Subcutaneous adipose tissue (tissue), 4 donors: ENCODE measurements around the gene SEH1L. TPM values are rescaled to one million over a fixed set of nuclear protein-coding genes. Genes with fewer than 3 reads are reported as not detected.

ENCODE experiments used
- total RNA-seq, 4 donors: library from RNA; depleted of rRNA; stranded (reverse); fragments of >200 nt; gene quantifications; one replicate each; pipeline ENCODE4 v1.1.0, GENCODE V29; 2016
- TF ChIP-seq, protein P1 (sequence below): fragments of 450-650 bp; IDR thresholded peaks from one replicate; pipeline ENCODE4 v1.5.1; 2016; ENCODE audit warnings: low read depth, mild to moderate bottlenecking, control low read depth, antibody characterized with exemption, moderate library complexity

Gene SEH1L
- total RNA-seq, 4 donors from 2014 or later, result 20.3 to 42.7 (median 27.8) TPM

DNA sequence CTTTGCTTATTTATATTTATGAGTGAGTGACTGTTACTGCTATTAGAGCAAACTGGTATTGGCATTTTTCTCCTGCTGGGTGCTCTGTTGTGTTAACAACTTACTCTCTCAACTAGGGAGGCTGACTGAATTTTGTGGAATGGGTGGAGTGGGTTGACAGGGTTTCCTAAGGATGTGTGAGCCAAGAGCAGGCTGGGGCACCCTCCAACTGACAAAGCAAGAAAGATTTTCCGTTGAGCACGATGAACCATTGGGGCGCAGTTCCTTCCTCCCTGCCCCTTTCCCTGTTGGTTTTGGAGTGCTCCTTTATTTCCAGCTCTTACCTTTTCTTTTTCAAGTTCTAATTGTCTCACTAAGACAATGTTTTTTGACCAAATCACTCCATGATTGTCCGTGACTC, 20.3 kb downstream of the SEH1L start:
- TF ChIP-seq, protein P1, sequence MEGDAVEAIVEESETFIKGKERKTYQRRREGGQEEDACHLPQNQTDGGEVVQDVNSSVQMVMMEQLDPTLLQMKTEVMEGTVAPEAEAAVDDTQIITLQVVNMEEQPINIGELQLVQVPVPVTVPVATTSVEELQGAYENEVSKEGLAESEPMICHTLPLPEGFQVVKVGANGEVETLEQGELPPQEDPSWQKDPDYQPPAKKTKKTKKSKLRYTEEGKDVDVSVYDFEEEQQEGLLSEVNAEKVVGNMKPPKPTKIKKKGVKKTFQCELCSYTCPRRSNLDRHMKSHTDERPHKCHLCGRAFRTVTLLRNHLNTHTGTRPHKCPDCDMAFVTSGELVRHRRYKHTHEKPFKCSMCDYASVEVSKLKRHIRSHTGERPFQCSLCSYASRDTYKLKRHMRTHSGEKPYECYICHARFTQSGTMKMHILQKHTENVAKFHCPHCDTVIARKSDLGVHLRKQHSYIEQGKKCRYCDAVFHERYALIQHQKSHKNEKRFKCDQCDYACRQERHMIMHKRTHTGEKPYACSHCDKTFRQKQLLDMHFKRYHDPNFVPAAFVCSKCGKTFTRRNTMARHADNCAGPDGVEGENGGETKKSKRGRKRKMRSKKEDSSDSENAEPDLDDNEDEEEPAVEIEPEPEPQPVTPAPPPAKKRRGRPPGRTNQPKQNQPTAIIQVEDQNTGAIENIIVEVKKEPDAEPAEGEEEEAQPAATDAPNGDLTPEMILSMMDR, result no peak

DNA sequence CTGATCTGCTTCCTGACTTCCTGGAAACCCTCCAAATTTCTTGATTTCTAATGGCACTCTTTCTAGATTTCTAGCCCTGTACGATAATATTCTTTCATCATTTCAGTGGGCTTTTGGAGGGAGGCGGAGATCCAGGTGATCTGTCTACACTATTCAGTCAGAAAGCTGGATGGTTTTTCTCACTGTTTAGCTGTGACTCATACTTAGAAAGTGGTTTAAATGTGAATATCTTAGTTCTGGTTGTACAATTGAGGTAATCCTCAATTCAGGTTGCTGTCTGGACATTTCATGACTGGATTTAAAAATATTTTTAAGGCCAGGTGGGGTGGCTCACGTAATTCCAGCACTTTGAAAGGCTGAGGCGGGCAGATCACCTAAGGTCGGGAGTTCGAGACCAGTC, 20.8 kb downstream of the SEH1L start:
- TF ChIP-seq, protein P1, result no peak

GRCh38 chr18:12973562-12974213, 25.9 kb downstream of the SEH1L start:
- TF ChIP-seq, protein P1, result no peak

GRCh38 chr18:12975488-12975887, 27.7 kb downstream of the SEH1L start:
- TF ChIP-seq, protein P1, result no peak

DNA sequence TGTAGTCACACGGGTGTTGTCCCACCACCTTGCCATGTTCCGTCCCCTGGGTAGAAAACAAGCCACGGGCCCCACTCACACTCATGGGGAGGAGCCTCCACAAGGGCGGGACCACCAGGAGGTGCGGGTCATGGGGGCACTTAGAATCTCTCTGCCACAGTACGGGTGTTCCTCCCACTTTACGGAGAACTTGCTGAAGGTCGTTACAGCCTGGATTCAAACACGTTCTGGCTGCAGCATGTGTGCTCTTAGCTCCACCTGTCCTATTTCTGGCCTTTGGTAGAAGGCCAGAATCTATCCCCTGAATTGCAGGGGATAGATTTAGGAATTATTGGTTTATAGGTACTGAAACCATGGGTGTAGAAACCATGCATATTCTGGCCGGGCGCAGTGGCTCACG, 28.5 kb downstream of the SEH1L start:
- TF ChIP-seq, protein P1, result no peak

DNA sequence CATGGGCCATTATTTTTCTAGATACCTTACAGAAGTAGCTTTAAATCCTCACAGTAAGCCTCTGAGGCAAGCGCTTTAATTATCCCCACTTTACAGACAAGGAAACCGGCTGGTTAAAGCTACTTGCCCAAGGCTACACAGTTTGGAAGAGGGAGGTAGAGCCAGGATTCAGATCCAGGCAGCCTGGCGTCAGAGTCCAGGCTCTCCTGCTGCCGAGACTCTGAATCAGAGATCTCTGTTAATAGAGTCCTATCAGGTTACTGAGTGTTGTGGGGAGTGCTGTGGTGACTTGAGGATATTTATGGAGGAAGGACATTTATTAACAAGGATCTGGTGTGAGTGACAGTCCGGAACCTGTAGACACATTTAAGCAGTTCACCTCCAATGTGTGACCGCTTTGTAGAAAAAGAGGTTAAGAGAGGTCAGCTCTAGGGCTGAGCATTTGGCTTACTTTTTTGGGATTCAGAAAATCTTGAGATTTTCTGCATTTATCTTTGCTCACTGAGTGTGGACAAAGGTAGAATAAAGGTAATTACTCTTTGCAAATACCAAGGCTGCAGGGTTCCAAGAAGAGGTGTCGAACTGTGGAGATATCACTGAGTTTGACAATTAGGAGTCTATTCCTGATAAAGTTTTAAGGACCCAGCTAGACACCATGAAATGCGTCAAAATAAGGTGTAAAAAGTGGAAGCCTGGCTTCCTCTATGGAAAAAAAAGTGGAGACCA, 41.7 kb downstream of the SEH1L start:
- TF ChIP-seq, protein P1, result no peak

DNA sequence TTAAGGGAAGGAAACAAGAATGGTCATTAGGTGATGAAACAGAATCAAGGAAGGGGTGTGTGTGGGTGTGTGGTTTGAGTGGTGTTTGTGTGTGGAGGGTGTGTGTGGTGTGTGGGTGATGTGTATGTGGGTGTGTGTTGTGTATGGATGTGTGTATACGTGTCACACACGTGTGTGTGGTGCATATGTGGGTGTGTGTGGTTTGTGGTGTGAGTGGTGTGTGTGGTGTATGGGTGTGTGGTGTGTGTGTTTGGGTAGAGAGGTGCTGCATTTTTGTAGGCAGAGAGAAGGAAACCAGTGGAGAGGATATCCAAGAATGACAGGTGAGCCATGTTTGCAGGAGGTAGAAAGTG, 42.3 kb downstream of the SEH1L start:
- TF ChIP-seq, protein P1, result no peak
